Nephron progenitor cell (in vitro differentiated cells): ENCODE measurements around the gene MIER3.

ENCODE experiments used
- DNase-seq: peaks from one replicate; pipeline ENCODE4 v3.0.0; 2021
- H3K27ac Mint-ChIP-seq: 2 replicates; pipeline ENCODE4 v1.8.0; 2021; ENCODE audit warnings: mild to moderate bottlenecking, moderate library complexity, mixed read lengths
- H3K27me3 Mint-ChIP-seq: 2 replicates; pipeline ENCODE4 v1.8.0; 2021; ENCODE audit warnings: mild to moderate bottlenecking, low read depth, mixed read lengths; ENCODE audit not compliant: poor library complexity
- H3K36me3 Mint-ChIP-seq: 2 replicates; pipeline ENCODE4 v1.8.0; 2021; ENCODE audit warnings: low read depth, mixed read lengths
- H3K4me1 Mint-ChIP-seq: 2 replicates; pipeline ENCODE4 v1.8.0; 2021; ENCODE audit warnings: mixed read lengths
- H3K4me3 Mint-ChIP-seq: 2 replicates; pipeline ENCODE4 v1.8.0; 2021; ENCODE audit warnings: mild to moderate bottlenecking, moderate library complexity, mixed read lengths
- H3K9me3 Mint-ChIP-seq: 2 replicates; pipeline ENCODE4 v1.8.0; 2021; ENCODE audit warnings: mild to moderate bottlenecking, moderate library complexity, mixed read lengths
- TF ChIP-seq, protein P1 (sequence below): fragments of 200-600 bp; sonication (generic); IDR thresholded peaks from 2 replicates; pipeline ENCODE4 v1.5.0; 2021; ENCODE audit warnings: antibody characterized with exemption

Gene MIER3

GRCh38 chr5:56986626-56986947 lies 34.7 kb upstream of the MIER3 start:
- Mint-ChIP-seq H3K9me3 (no peaks in the 10 kb centered on the region), H3K36me3 (no peaks in the 10 kb centered on the region), H3K4me1 (no peaks in the 10 kb centered on the region), H3K27ac (no peak overlapping the region), H3K27me3 (peaks cover 3% of the 10 kb centered on the region), H3K4me3 (no peak overlapping the region)
- DNase-seq, result no peak
- TF ChIP-seq, protein P1, sequence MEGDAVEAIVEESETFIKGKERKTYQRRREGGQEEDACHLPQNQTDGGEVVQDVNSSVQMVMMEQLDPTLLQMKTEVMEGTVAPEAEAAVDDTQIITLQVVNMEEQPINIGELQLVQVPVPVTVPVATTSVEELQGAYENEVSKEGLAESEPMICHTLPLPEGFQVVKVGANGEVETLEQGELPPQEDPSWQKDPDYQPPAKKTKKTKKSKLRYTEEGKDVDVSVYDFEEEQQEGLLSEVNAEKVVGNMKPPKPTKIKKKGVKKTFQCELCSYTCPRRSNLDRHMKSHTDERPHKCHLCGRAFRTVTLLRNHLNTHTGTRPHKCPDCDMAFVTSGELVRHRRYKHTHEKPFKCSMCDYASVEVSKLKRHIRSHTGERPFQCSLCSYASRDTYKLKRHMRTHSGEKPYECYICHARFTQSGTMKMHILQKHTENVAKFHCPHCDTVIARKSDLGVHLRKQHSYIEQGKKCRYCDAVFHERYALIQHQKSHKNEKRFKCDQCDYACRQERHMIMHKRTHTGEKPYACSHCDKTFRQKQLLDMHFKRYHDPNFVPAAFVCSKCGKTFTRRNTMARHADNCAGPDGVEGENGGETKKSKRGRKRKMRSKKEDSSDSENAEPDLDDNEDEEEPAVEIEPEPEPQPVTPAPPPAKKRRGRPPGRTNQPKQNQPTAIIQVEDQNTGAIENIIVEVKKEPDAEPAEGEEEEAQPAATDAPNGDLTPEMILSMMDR, result no peak

DNA sequence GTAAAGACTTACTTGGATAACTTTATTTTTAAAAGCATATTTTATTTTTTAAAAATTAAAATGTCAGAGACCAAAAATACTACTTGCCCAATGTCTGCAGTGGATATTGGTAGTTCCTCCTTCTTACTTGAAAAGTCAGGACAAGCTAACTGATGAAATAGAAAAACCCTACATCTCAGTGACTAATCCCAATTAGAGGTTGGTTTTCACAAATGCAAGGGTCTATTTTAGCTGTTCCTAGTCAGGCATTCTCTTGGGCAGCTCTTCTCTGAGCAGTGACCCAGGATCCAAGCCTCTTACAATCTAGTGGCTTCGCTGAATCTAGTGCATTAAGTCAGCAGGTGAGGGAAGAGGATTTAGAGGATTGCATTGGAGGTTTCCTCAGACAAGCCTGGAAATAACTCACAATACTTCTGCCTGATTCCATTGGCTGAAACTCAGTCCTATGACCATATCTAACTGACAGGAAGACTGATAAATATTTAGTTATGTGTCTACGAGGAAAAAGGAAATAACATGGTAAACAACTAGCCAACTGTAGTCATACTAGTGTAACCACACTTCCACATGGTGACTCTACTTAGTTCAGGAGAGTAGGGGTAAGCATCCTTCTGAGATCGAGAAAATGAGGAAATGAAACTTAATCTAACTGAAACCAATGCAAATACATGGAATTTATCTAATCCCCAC lies 34.2 kb upstream of the MIER3 start:
- TF ChIP-seq, protein P1, result no peak
- Mint-ChIP-seq H3K36me3 (no peaks in the 10 kb centered on the region), H3K27me3 (peaks cover 3% of the 10 kb centered on the region), H3K9me3 (no peaks in the 10 kb centered on the region), H3K4me1 (no peaks in the 10 kb centered on the region), H3K4me3 (no peak overlapping the region), H3K27ac (no peak overlapping the region)
- no peak for DNase-seq

DNA sequence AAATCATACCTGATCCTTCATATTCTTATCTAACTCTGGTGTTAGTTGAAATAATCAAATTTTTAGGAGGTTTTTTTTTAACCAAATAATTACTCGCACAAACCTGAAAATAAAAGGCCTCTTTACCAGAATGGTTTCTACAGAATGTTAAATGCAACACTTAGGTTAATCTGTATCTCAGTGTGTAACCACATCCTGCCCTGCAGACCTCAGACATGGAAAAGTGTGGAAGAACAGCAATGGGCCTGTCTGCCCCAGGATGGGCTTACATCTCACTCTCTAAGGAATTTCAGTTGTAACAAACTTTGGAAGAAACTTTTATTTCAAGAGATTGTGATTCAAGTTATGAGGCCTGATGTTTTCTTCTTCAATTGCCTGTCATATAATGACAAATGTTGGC lies 32.5 kb upstream of the MIER3 start:
- Mint-ChIP-seq H3K4me3 (no peak overlapping the region), H3K27me3 (peaks cover 3% of the 10 kb centered on the region), H3K9me3 (peaks cover 5% of the 10 kb centered on the region), H3K4me1 (peaks cover 8% of the 10 kb centered on the region), H3K27ac (no peak overlapping the region), H3K36me3 (no peaks in the 10 kb centered on the region)
- DNase-seq, result no peak
- TF ChIP-seq, protein P1, result no peak

DNA sequence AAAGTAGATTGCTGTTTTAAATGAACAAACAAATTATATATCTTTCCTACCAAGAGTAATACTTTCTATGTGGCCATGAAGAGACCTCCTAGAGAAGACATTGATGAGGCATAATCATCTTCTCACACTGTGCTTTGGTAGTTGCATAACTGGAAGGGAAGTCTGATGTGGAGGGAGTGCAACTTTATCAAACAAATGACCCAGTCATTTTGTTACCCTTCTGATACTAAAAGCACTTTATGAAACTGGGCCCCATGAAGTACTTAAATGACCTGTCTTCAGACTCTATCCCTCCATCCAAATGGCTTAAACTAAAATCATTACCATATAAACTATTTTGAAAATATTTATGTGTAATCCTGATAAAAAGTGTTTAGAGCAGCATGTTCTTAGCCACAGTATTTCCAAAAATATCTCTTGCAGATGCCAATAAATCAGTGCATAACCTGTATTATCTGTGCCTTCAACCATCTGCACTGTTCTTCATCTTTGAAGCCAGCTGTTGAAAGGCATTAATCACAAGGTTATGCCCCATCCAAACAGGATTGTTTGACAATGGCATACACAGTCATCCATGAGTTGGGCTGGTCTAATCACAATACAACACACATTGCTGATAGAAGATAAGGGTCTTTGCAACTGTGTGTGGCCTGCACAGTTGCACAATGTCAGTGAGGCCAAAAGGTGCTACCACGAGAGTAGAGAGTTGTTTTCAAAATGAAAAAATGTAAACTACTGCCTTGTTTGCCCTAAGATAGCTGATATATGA lies 31.9 kb upstream of the MIER3 start:
- Mint-ChIP-seq H3K27me3 (peaks cover 3% of the 10 kb centered on the region), H3K36me3 (no peaks in the 10 kb centered on the region), H3K4me3 (no peak overlapping the region), H3K9me3 (peaks cover 5% of the 10 kb centered on the region), H3K4me1 (peaks cover 8% of the 10 kb centered on the region), H3K27ac (no peak overlapping the region)
- no peak for DNase-seq
- TF ChIP-seq, protein P1, result no peak

GRCh38 chr5:56981548-56982315 lies 29.8 kb upstream of the MIER3 start:
- no peak for DNase-seq
- no peaks in the 10 kb centered on the region for H3K36me3 Mint-ChIP-seq
- H3K27ac Mint-ChIP-seq, result no peak overlapping the region
- TF ChIP-seq, protein P1, result no peak
- peaks cover 8% of the 10 kb centered on the region for H3K4me1 Mint-ChIP-seq
- H3K9me3 Mint-ChIP-seq, result peaks cover 5% of the 10 kb centered on the region
- no peak overlapping the region for H3K4me3 Mint-ChIP-seq
- H3K27me3 Mint-ChIP-seq, result peaks cover 3% of the 10 kb centered on the region
